Measurements from ENCODE around the gene FAM241A. TPM values are rescaled to one million over a fixed set of nuclear protein-coding genes. Genes with fewer than 3 reads are reported as not detected.

FAM241A gene
- total and polyA plus RNA-seq, 2 of the 13 experiments (the other 11 are each of a cell fraction or from before 2014, with no cell fraction given), result 0.61 to 0.69 TPM

DNA sequence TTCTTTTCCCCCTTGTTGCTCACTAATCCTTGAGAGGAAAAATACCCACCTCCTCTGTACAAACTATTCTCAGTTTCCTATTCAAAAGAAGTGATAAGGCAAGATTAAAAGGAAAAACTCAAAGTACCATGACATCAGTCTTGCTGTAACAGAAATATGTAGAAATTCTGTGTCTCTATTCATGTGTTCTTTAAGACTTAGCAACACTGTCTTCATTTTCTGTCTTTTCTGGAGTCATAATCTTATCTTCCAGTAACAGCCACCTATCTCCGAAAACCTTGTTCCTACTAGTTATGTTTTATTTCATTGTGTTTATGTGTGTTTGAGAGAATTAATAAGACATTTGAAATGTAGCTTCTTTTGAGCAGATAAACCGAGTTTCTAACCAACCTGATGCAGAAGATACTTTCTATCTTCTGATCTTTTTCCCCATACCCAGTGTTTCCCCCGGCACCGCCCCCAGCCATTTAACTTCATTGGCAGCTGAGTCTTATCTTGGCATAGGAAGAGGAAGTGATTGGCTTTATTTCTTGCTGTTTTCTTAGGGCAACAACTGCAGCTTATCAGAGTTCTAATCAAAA lies 8.0 kb downstream of the FAM241A start (continued):
- TF ChIP-seq ZKSCAN5 (CRISPR knock-in tag; IDR thresholded peaks at IDR 0.05) (no peak), KLF11 (CRISPR knock-in tag; IDR thresholded peaks at IDR 0.05) (no peak), NCOA1 (CRISPR knock-in tag; IDR thresholded peaks at IDR 0.05) (no peak)
- TF ChIP-seq, protein P1, sequence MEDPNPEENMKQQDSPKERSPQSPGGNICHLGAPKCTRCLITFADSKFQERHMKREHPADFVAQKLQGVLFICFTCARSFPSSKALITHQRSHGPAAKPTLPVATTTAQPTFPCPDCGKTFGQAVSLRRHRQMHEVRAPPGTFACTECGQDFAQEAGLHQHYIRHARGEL (CRISPR knock-in tag; IDR thresholded peaks at IDR 0.05), result no peak

DNA sequence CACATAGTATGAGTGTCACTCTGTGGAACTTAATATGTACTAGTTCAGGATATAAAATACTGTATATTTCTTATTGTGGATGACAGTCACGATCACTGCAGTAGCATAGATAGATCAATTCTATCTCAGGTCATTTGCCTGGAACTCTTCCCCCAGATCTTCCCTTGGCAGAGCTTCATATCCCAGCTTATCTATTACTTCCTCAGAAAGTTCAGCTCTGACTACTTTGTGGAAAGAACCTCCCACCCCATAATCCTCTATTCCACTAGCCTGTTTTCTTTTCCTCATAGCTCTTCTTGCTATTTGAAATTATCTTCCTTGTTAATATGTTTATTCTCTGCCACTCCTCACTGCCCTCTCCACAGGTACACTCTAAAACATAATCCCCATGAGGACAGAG lies 10.9 kb downstream of the FAM241A start:
- intact Hi-C loops (cut with micrococcal nuclease; ENCODE audit: unreplicated experiment) (no loop called here), in situ Hi-C loops (cut with HindIII; ENCODE audit: extremely low pct_ligation_motif_present, low pct_unique_long_range_greater_than_20kb) (no loop called here)
- Histone ChIP-seq H3K4me3 (replicated peaks in 1 of 3; ENCODE audit: insufficient read depth in 1 of 3, low read depth in 2 of 3, low read length in 3 of 3) (no peak overlapping the region), H3K27me3 (ENCODE audit: control insufficient read depth in 1 of 2, insufficient read depth in 2 of 2, low read length in 2 of 2) (no peaks in the 10 kb centered on the region), H3K27ac (ENCODE audit: extremely low read length, insufficient read depth, low read length) (no peak overlapping the region), H3K9ac (ENCODE audit: insufficient read depth, low read depth, low read length) (no peak overlapping the region), H3K4me2 (ENCODE audit: low read depth, low read length) (no peak overlapping the region), H3K36me3 (replicated peaks in 1 of 2; ENCODE audit: control insufficient read depth in 1 of 2, insufficient read depth in 2 of 2, low read length in 2 of 2) (no peaks in the 10 kb centered on the region), H3K79me2 (ENCODE audit: insufficient read depth, low read length) (no peaks in the 10 kb centered on the region), H4K20me1 (ENCODE audit: insufficient read depth, low read length) (no peaks in the 10 kb centered on the region), H2AFZ (ENCODE audit: low read length) (no peak overlapping the region), H3K9me3 (ENCODE audit: low read length) (no peaks in the 10 kb centered on the region), H3K4me1 (ENCODE audit: insufficient read depth, low read length) (no peaks in the 10 kb centered on the region)
- ATAC-seq, result no peak
- no peak for FAIRE-seq
- TF ChIP-seq, protein P2, sequence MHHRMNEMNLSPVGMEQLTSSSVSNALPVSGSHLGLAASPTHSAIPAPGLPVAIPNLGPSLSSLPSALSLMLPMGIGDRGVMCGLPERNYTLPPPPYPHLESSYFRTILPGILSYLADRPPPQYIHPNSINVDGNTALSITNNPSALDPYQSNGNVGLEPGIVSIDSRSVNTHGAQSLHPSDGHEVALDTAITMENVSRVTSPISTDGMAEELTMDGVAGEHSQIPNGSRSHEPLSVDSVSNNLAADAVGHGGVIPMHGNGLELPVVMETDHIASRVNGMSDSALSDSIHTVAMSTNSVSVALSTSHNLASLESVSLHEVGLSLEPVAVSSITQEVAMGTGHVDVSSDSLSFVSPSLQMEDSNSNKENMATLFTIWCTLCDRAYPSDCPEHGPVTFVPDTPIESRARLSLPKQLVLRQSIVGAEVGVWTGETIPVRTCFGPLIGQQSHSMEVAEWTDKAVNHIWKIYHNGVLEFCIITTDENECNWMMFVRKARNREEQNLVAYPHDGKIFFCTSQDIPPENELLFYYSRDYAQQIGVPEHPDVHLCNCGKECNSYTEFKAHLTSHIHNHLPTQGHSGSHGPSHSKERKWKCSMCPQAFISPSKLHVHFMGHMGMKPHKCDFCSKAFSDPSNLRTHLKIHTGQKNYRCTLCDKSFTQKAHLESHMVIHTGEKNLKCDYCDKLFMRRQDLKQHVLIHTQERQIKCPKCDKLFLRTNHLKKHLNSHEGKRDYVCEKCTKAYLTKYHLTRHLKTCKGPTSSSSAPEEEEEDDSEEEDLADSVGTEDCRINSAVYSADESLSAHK (CRISPR knock-in tag; IDR thresholded peaks at IDR 0.05; ENCODE audit: borderline replicate concordance), result no peak
- TF ChIP-seq ZNF251 (CRISPR knock-in tag; IDR thresholded peaks at IDR 0.05) (no peak), ZC3H13 (CRISPR knock-in tag; IDR thresholded peaks at IDR 0.05) (no peak), KDM4B (CRISPR knock-in tag; IDR thresholded peaks at IDR 0.05) (no peak), ZNF256 (CRISPR knock-in tag; conservative IDR thresholded peaks at IDR 0.05) (no peak), ZNF891 (CRISPR knock-in tag; IDR thresholded peaks at IDR 0.05) (no peak), HOXD1 (CRISPR knock-in tag; IDR thresholded peaks at IDR 0.05) (no peak), NONO (IDR thresholded peaks at IDR 0.05) (no peak), NONO (CRISPR knock-in tag; conservative IDR thresholded peaks at IDR 0.05) (no peak), PAWR (CRISPR knock-in tag; IDR thresholded peaks at IDR 0.05; ENCODE audit: borderline replicate concordance) (no peak), HNRNPK (IDR thresholded peaks at IDR 0.05; ENCODE audit: low read depth, low read length, poor library complexity, severe bottlenecking) (no peak), KMT2A (CRISPR knock-in tag; IDR thresholded peaks at IDR 0.05) (no peak), SMAD1 (CRISPR knock-in tag; IDR thresholded peaks at IDR 0.05; ENCODE audit: borderline replicate concordance, low read depth) (no peak)
- TF ChIP-seq, protein P3, sequence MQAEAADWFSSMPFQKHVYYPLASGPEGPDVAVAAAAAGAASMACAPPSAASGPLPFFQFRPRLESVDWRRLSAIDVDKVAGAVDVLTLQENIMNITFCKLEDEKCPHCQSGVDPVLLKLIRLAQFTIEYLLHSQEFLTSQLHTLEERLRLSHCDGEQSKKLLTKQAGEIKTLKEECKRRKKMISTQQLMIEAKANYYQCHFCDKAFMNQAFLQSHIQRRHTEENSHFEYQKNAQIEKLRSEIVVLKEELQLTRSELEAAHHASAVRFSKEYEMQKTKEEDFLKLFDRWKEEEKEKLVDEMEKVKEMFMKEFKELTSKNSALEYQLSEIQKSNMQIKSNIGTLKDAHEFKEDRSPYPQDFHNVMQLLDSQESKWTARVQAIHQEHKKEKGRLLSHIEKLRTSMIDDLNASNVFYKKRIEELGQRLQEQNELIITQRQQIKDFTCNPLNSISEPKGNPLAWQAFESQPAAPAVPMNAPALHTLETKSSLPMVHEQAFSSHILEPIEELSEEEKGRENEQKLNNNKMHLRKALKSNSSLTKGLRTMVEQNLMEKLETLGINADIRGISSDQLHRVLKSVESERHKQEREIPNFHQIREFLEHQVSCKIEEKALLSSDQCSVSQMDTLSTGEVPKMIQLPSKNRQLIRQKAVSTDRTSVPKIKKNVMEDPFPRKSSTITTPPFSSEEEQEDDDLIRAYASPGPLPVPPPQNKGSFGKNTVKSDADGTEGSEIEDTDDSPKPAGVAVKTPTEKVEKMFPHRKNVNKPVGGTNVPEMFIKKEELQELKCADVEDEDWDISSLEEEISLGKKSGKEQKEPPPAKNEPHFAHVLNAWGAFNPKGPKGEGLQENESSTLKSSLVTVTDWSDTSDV (CRISPR knock-in tag; IDR thresholded peaks at IDR 0.05), result no peak
- BruUV-seq (replicated peaks), result no TSS peak
- 95% methylated on average over 1 of the region's 1 CpG for WGBS (ENCODE audit: low lambda C conversion rate)
- no peak for DNase-seq (ENCODE audit: low spot score)
- POLR2A ChIA-PET, result no interaction called here
- CTCF ChIA-PET (ENCODE audit: low intra/inter-chr PET ratio, low total read pairs), result no interaction called here

Measured in HepG2 (cell line).